Stimulated activated CD8-positive, alpha-beta memory T cell treated with anti-CD3 and anti-CD28 coated beads, Interleukin-2, amount 100 ng/mL, for 48 hours (primary cell): ENCODE results near the gene ZNF660.

Experiments used
- DNase-seq, 2 donors: peaks; one replicate each; pipeline ENCODE4 v3.0.0-alpha.2; 2020; ENCODE audit warnings: low read depth in 2 of 2

Gene ZNF660

GRCh38 chr3:44632193-44632592 is 47.4 kb downstream of the ZNF660 start:
- no peak for DNase-seq

DNA sequence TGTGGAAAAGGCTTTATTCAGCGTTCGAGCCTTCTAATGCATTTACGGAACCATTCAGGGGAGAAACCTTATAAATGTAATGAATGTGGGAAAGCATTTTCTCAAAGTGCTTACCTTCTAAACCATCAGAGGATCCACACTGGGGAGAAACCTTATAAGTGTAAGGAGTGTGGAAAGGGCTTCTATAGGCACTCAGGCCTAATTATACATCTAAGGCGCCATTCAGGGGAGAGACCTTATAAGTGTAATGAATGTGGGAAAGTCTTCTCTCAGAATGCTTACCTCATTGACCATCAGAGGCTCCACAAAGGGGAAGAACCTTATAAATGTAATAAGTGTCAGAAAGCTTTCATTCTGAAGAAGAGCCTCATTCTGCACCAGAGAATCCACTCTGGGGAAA is 57.6 kb downstream of the ZNF660 start:
- DNase-seq: no peak

DNA sequence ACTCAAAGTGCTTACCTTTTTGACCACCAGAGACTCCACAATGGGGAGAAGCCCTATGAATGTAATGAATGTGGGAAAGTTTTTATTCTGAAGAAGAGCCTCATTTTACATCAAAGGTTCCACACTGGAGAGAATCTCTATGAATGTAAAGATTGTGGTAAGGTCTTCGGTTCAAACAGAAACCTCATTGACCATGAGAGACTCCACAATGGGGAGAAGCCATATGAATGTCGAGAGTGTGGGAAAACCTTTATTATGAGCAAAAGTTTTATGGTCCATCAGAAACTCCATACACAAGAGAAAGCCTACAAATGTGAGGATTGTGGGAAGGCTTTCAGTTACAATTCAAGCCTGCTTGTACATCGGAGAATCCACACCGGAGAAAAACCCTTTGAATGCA is 58.3 kb downstream of the ZNF660 start:
- no peak for DNase-seq

DNA sequence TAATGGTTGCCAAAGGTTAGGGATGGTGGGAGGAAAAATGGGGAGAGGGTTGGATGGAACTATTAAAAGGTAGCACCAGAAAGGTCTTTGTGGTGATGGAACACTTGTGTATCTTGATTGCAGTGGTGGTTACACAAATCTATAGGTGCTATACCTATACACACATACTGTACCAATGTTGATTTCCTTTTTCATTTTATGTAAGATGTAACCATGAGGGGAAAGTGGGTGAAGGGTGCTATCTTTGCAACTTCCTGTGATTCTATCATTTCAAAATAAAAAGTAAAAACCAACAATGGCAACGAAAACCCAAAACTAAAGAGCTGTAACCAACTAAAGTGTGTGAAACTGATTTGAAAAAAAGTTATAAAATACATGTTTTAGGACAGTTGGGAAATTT is 63.0 kb downstream of the ZNF660 start:
- no peak for DNase-seq

DNA sequence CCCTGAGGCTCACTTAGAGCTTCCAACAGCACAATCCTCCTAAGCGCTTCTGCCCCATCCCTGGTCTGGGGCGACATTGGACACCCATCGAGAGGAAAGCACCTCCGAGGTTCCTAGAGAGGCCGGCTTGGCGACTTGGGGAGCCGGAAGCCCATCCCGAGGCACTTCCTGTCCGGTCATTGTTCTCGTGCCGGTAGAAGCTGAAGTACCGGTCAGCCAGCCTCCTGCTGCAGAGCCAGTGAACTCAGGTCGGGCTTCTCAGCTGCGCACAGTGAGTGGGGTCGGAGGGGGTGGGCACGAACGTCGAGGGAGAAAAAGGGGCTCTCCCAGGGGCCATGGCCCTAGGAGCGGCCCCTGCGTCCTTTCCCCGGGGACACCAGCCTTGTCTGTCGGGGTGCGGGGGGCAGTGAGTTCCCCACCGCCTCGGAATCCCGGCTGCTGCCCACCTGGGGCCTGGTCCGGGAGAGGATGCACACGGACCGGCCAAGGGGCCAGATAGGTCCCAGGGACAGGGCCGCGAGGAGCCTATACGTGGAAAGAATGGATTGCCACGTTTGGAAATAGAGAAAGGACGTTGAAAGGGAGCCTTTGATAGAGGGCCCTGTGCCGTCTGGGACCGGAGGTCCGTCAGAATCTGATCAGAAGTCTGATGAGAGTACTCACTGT is 63.9 kb downstream of the ZNF660 start, which contains the start of gene ZNF35:
TSS of gene ZNF35 (plus strand) at position 169 of the 666 bp plus-strand sequence. CDS start 2,336 bp downstream, outside the sequence.
- DNase-seq: peak; percentile 24 to 39
